GM12801 (cell line): ENCODE measurements around the gene WDR64.

Source experiments
- TF ChIP-seq, protein P1 (sequence below): IDR thresholded peaks from one replicate; pipeline ENCODE4 v1.5.1; 2011; ENCODE audit warnings: control low read depth; ENCODE audit not compliant: insufficient read length; ENCODE audit errors: extremely low read depth

The WDR64 gene

DNA sequence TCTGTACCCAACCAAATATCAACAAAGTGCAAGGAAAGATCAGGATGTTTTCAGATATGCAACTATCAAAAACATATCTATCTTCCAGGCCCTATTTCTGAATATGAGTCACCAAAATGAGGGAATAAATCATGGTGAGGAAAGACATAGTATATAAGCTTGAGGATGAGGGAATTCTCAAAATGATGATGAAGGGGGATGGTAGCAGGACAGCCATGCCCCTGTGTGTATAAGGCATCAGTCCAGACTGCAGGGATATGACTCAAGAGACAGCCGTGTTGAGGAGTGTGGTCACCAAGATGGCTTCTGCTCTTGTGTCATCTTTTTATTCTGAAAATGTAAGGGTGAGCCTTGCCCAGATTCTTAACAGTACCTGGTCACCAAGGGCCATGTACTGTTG is 4.4 kb upstream of the WDR64 start:
- TF ChIP-seq, protein P1, sequence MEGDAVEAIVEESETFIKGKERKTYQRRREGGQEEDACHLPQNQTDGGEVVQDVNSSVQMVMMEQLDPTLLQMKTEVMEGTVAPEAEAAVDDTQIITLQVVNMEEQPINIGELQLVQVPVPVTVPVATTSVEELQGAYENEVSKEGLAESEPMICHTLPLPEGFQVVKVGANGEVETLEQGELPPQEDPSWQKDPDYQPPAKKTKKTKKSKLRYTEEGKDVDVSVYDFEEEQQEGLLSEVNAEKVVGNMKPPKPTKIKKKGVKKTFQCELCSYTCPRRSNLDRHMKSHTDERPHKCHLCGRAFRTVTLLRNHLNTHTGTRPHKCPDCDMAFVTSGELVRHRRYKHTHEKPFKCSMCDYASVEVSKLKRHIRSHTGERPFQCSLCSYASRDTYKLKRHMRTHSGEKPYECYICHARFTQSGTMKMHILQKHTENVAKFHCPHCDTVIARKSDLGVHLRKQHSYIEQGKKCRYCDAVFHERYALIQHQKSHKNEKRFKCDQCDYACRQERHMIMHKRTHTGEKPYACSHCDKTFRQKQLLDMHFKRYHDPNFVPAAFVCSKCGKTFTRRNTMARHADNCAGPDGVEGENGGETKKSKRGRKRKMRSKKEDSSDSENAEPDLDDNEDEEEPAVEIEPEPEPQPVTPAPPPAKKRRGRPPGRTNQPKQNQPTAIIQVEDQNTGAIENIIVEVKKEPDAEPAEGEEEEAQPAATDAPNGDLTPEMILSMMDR: no peak

DNA sequence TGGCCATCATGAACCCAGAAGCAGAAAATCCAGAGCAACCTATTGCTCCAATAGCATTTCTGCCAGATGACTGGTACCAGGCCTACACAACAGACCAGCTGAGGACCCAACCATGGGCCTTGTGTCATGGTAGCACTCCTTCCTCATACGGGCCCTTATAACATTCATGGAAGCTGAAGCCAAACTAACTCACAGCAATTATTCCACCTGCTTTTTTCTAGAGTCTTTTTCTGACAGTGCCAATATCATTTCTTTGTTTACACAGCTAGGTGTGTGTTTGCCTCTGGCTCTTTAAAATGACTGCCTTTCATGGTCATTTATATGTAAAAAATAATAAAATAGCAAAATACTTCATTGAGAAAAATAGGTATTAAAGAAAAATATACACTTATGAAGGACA is 3.9 kb upstream of the WDR64 start:
- TF ChIP-seq, protein P1: no peak

DNA sequence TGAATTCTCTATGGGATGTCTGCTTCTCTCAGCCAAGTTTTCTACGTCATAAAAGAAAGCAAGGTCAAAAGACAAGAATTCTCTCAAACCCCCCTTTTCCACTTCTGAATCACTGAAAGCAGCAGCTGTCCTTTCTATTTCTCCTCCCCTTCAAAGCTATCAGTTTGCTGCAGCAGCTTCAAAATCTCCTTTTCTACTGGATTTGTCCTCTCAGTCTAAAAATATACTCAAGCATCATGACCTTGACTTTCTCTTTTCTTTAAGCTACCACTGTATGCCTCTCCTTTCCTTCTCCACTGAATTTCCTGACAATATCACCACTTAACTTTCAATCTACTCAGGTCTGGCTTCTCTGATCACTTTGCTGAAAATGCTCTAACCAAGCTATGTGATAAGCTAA is 1.9 kb downstream of the WDR64 start:
- TF ChIP-seq, protein P1: no peak

DNA sequence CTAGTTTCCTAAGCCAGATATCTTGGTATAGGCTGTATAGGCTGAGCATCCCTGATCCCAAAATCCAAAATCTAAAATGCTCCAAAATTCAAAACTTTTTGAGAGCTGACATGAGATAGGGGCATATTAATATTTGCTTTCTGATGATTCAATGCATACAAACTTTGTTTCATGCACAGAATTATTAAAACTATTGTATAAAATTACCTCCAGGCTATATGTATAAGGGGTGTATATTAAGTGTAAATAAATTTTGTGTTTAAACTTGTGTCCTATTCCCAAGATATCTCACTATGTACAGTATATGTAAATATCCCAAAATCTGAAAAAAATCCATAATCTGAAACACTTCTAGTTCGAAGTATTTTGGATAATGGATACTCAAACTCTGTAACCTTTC is 2.6 kb downstream of the WDR64 start:
- TF ChIP-seq, protein P1: no peak

DNA sequence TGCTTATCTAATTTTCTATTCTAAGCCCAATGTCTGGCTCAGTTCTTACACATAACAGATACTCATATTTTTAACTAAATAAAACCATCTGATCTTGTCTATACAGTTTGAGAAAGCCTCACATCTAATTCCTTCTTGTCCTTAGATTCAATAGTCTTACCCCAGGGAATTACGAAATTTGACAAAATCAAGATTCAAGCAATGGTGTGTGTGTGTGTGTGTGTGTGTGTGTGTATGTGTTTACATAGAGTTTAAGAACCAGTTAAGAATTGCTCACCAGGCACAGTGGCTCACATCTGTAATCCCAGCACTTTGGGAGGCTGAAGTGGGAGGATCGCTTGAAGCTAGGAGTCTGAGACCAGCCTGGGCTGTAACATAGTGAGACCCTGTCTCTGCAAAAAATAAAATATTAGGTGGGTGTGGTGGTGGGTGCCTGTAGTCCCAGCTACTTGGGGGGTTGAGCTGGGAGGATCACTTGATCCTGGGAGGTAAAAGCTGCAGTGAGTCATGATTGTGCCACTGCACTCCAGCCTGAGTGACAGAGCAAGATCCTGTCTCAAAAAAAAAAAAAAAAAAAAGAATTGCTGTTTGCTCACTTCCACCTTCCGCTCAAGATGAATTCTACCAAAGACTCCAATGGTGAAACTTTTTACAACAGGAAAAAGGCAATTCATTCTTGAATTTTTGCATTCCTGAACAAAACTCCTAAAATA is 6.2 kb downstream of the WDR64 start:
- TF ChIP-seq, protein P1: no peak

DNA sequence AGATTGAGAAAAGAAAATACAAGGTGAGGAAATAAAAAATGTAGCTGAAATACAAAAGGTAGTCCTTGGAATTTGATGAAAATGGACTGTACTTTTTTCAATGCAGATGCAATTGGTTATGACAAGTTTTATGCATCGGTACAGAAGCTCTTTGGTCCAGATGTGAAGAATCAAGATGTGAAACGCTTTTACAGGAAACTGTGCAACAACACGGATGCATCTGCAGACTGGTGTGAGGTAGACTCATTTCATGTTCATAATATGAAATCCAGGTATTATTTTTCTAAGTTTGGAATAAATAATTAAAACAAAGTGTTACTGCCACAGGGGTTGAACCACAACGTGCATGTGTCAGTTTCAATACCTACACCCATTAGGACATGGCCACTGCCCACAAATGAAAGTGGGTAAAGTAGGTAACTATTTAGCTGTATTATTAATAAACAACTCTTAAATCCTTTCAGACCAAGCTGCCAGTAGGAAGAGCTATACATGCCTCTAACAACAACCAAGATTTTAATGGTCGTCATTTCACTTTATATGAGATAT is 8.4 kb downstream of the WDR64 start:
- TF ChIP-seq, protein P1: no peak

DNA sequence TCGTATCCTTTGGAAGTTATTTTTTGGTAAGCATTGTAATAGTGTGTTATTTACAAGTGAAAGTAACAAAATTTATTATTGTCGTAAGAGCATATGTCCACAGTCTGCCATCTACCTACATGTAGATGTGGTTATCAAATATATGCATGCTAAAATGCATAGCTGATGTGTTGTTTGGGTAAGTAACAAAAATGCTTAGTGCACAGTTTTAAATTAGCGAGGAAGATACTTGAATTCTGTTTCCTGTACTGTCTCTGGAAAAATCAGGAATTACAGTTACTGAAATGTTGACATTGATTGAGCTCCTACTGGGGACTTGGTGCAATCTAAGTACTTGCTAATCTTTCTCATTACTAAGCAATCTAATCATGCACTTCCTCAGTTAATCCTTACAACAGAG is 14.3 kb downstream of the WDR64 start:
- TF ChIP-seq, protein P1: no peak
